K562 treated with DMSO at 1 percent for 24 hours (cell line): ENCODE measurements around the gene SCGB3A2. TPM values are rescaled to one million over a fixed set of nuclear protein-coding genes. Genes with fewer than 3 reads are reported as not detected.

Experiments
- total RNA-seq: library from RNA; unstranded; fragments of 300-600 nt; gene quantifications from 2 replicates; pipeline ENCODE4 v1.2.3, GENCODE V29; 2022; ENCODE audit warnings: low read depth; ENCODE audit not compliant: insufficient read depth

Gene SCGB3A2, protein sequence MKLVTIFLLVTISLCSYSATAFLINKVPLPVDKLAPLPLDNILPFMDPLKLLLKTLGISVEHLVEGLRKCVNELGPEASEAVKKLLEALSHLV
- not detected in 2 replicates for total RNA-seq

GRCh38 chr5:147878066-147878759 is at the start of gene SCGB3A2:
Gene SCGB3A2, plus strand, starts transcription at chr5:147878711. Its CDS starts 93 bp downstream, at chr5:147878804.

DNA sequence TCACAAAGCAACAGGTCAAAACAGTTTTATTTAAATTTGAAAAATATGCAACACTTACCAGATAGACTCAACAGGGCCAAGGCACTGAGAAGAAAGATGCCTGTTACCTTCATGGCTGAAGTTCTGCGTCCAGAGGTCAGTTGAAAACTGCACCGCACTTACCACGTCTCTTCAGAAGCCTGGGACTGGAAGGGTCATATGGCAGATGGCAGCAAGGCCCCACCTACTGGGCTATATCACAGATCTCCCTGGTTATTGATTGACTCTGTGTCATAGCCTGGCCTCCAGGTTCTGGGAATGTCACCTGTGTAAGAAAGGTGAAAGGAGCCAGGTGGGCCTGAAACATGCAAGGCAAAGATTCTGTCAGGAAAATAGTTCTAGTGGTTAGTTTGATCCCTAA is 47.0 kb upstream of the SCGB3A2 start, which contains the start of gene SPINK1:
SPINK1 (minus strand) TSS at position 207 of the 400 bp plus-strand sequence; CDS start at position 113, 94 bp downstream.

DNA sequence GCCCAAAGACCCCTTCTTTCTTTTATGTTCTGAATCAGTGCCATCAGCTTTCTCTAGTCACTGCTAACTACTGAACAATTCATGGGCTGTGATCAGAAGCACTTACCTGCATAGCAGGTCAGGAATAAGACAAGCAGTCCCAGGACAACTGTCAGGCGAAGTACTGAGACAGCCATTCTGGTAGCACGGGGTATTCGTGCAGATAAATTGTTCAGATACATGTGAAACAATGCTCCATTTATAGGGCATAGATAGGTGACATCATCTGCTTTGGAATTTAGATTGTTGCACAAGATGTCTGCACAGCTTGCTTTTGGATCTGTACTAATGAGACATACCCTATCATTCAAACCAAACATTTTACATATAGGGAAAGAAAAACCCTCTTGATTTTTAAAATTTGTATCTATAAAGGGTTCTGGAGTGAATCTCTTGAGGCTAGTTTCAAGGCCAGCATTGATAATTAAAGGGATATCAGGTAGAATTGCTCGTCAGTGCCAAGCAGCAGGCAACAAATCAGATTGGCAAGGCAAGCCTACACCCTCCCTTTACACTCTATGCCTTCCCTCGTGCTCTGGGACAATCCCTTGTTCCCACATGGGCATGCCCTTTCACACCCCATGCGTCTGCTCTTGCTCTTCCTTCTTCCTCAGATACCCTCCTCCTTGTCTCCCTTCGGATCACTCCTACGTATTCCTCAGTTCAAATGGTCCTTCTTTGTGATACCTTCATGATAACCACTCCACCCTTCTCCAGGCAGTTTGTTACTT is 28.0 kb downstream of the SCGB3A2 start, which contains the start of gene C5orf46:
C5orf46 (minus strand) TSS at position 213 of the 770 bp plus-strand sequence; CDS start at position 176, 37 bp downstream.

Other genes starting within 250 kb of the SCGB3A2 start
- gene JAKMIP2, start 96.0 kb upstream of the SCGB3A2 start, total RNA-seq = not detected in 2 replicates
- gene SPINK1, start 47.0 kb upstream of the SCGB3A2 start, total RNA-seq = 4.7 and 6.0 TPM in 2 replicates
- gene C5orf46, start 27.8 kb downstream of the SCGB3A2 start, total RNA-seq = not detected in 2 replicates
- gene SPINK5, start 185.3 kb downstream of the SCGB3A2 start, total RNA-seq = 0.52 and 0.76 TPM in 2 replicates